NCI-H345 (cell line): ENCODE data around the gene AMHR2.

ENCODE experiments used
- DNase-seq: peaks from one replicate; lab custom pipeline; 2025; lab: John Stamatoyannopoulos, UW

Gene AMHR2

DNA sequence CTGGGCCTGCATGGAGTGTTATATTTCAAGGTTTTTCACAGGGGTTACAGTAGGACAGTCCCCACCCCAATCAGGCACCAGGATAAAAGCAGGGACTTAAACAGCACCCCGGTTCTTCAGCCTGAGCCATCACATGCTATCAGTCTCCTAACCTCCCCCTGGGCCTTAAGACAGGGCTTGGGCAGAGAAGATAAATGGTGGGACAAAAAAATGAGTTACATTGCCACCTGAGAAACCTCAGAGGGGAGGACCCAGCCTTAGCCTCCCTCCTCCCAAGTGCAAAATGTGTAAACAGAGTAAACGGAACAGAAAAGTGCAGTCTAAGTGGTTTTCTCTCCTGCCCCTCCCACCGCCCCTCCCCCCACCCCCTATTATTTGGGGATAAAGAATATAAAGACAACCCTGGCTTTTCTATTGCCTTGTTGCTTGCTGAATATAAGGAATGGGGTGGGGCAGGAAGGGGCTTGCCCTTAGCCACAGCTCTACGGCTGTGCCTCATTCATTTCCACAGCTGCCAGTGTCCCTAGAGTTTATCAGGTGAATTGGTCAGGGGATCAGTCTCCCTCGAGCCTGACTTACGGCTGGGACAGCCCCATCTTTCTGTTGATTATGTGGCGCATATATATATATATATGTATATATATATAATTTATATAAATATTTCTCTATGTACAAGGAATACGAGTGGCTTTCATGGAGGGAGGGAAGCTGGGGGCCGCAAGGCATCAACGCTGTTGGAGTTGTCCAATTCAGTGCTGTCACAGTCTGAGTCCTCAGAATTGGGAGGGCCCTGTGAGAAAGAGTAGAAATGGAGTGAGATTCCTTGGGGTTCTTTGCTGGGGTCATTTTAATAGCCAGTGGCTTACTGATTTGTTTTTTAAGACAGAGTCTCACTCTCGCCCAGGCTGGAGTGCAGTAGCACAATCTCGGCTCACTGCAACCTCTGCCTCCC, 57.1 kb downstream of the AMHR2 start:
- no peak for DNase-seq
